ENCODE data around the gene SRCAP.

SRCAP gene

DNA sequence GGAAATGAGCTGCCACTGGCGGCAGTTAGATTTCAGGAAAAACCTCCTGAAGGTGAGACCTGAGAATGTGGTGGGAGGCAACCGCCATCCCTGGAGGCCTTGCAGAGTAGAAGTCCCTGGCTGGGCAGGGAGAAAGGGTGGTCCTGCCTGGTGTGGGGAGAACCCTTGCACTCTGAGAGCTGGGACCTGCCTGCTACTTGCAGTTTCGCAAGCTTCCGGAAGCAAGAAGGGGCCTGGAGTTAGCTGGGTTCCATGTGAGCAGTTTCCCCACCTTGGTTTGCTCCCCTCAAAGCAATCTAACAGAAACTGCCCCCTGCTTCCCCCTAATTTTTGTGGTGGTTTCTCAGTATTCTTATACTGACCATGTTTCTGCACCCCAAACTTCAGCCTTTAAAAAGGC, 81.6 kb downstream of the SRCAP start:
- H3K36me3 ChIP-seq (ENCODE audit: control insufficient read depth, insufficient read depth, low read length): peaks cover 24% of the 10 kb centered on the region
- H3K9me3 ChIP-seq (ENCODE audit: control insufficient read depth, insufficient read depth, low read length): no peaks in the 10 kb centered on the region
- peaks cover 5% of the 10 kb centered on the region; the same call in 1 of the 2 replicates for H3K4me1 ChIP-seq (ENCODE audit: control insufficient read depth, insufficient read depth, low read length)
- no peak overlapping the region for H3K9ac ChIP-seq (ENCODE audit: low read depth, low read length)
- H3K27me3 ChIP-seq (ENCODE audit: control insufficient read depth, insufficient read depth, low read length): no peaks in the 10 kb centered on the region
- H3K27ac ChIP-seq (ENCODE audit: low read depth, low read length): no peak overlapping the region
- no peak overlapping the region for H3K4me3 ChIP-seq (ENCODE audit: low read depth, low read length)

DNA sequence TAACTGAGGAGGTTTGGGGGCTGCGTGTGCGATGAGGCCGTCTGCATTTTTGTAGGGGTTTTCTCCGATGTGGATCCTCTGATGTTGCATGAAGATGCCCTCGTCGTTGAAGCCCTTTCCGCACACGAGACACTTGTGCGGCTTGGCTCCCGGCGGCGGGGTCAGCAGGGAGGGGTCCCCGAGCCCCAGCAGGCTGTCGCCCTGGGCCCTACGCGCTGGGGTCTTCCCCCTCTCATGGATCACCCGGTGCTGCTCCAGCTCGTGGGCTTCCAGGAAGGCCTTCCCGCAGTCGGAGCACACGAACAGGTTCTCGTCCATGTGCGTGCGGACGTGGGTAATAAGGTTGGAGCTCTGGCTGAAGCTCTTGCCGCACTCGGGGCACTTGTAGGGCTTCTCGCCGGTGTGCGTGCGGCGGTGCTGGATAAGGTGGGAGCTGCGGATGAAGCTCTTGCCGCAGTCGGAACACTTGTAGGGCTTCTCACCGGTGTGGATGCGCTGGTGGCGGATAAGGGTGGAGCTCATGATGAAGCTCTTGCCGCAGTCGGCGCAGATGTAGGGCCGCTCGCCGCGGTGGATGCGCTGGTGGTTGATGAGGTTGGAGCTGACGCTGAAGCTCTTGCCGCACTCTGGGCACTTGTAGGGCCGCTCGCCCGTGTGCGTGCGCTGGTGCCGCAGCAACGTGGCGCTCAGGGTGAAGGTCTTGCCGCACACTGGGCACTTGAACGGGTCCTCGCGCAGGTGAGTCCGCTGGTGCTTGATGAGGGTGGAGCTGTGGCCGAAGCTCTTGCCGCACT, 83.7 kb downstream of the SRCAP start:
- H3K36me3 ChIP-seq (ENCODE audit: control insufficient read depth, insufficient read depth, low read length): peaks cover 24% of the 10 kb centered on the region
- H3K9ac ChIP-seq (ENCODE audit: low read depth, low read length): no peak overlapping the region
- H3K27me3 ChIP-seq (ENCODE audit: control insufficient read depth, insufficient read depth, low read length): no peaks in the 10 kb centered on the region
- peaks cover 5% of the 10 kb centered on the region; the same call in 1 of the 2 replicates for H3K4me1 ChIP-seq (ENCODE audit: control insufficient read depth, insufficient read depth, low read length)
- no peaks in the 10 kb centered on the region for H3K9me3 ChIP-seq (ENCODE audit: control insufficient read depth, insufficient read depth, low read length)
- H3K4me3 ChIP-seq (ENCODE audit: low read depth, low read length): no peak overlapping the region
- no peak overlapping the region for H3K27ac ChIP-seq (ENCODE audit: low read depth, low read length)

DNA sequence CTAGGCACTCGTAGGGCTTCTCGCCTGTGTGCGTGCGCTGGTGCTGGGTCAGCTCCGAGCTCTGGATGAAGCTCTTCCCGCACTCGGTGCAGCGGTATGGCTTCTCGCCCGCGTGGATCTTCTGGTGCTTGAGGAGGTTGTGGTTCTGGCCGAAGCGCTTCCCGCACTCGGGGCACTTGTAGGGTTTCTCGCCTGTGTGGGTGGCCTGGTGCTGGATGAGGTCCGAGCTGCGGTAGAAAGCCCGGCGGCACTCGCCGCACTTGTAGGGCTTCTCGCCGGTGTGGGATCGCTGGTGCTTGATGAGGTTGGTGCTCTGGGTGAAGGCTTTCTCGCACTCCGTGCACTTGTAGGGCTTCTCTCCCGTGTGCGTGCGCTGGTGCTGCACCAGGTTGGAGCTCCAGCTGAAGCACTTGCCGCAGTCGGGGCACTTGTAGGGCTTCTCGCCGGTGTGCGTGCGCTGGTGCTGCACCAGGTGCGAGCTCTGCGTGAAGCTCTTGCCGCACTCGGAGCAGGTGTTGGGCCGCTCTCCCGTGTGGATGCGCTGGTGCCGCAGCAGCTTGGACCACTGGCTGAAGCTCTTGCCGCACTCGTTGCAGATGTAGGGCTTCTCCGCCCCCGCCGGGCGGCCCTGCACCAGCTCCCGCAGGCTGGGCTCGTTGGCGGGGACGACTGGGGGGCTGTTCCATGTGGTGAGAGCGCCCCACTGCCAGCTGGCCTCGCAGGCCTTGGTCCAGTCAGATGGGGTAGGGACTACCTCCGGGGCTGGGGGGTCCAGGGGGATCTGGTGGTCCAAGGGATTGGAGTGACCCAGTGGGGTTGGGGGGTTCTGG, 84.5 kb downstream of the SRCAP start:
- H3K27ac ChIP-seq (ENCODE audit: low read depth, low read length): no peak overlapping the region
- peaks cover 24% of the 10 kb centered on the region for H3K36me3 ChIP-seq (ENCODE audit: control insufficient read depth, insufficient read depth, low read length)
- no peak overlapping the region for H3K4me3 ChIP-seq (ENCODE audit: low read depth, low read length)

GRCh38 chr16:30784215-30784614, 85.2 kb downstream of the SRCAP start:
- Histone ChIP-seq H3K4me1 (ENCODE audit: control insufficient read depth, insufficient read depth, low read length) (no peaks in the 10 kb centered on the region), H3K4me3 (ENCODE audit: low read depth, low read length) (no peak overlapping the region), H3K36me3 (ENCODE audit: control insufficient read depth, insufficient read depth, low read length) (peaks cover 24% of the 10 kb centered on the region), H3K9me3 (ENCODE audit: control insufficient read depth, insufficient read depth, low read length) (no peaks in the 10 kb centered on the region), H3K9ac (ENCODE audit: low read depth, low read length) (no peak overlapping the region), H3K27me3 (ENCODE audit: control insufficient read depth, insufficient read depth, low read length) (no peaks in the 10 kb centered on the region), H3K27ac (ENCODE audit: low read depth, low read length) (no peak overlapping the region)

More for the DNA sequence above, 84.5 kb downstream of the SRCAP start:
- H3K4me1 ChIP-seq (ENCODE audit: control insufficient read depth, insufficient read depth, low read length): peaks cover 3% of the 10 kb centered on the region; the same call in 1 of the 2 replicates
- H3K9me3 ChIP-seq (ENCODE audit: control insufficient read depth, insufficient read depth, low read length): no peaks in the 10 kb centered on the region
- H3K9ac ChIP-seq (ENCODE audit: low read depth, low read length): no peak overlapping the region
- H3K27me3 ChIP-seq (ENCODE audit: control insufficient read depth, insufficient read depth, low read length): no peaks in the 10 kb centered on the region

- Histone ChIP-seq H3K4me3 (ENCODE audit: low read depth, low read length) (peak overlapping the region; percentile 98), H3K9me3 (ENCODE audit: control insufficient read depth, insufficient read depth, low read length) (no peaks in the 10 kb centered on the region), H3K27me3 (ENCODE audit: control insufficient read depth, insufficient read depth, low read length) (no peaks in the 10 kb centered on the region), H3K4me1 (ENCODE audit: control insufficient read depth, insufficient read depth, low read length) (no peaks in the 10 kb centered on the region), H3K9ac (ENCODE audit: low read depth, low read length) (no peak overlapping the region), H3K36me3 (ENCODE audit: control insufficient read depth, insufficient read depth, low read length) (peaks cover 24% of the 10 kb centered on the region), H3K27ac (ENCODE audit: low read depth, low read length) (no peak overlapping the region)
These were observed 86.4 kb downstream of the SRCAP start for GRCh38 chr16:30785126-30786106.

- Histone ChIP-seq H3K4me1 (ENCODE audit: control insufficient read depth, insufficient read depth, low read length) (no peaks in the 10 kb centered on the region), H3K9ac (ENCODE audit: low read depth, low read length) (peak overlapping the region; percentile 89), H3K36me3 (ENCODE audit: control insufficient read depth, insufficient read depth, low read length) (peaks cover 24% of the 10 kb centered on the region), H3K27me3 (ENCODE audit: control insufficient read depth, insufficient read depth, low read length) (no peaks in the 10 kb centered on the region), H3K9me3 (ENCODE audit: control insufficient read depth, insufficient read depth, low read length) (no peaks in the 10 kb centered on the region), H3K4me3 (ENCODE audit: low read depth, low read length) (peak overlapping the region; percentile 98), H3K27ac (ENCODE audit: low read depth, low read length) (peak overlapping the region; percentile 89)
These were observed 87.4 kb downstream of the SRCAP start for GRCh38 chr16:30786115-30786935.

GRCh38 chr16:30786936-30787612, 88.1 kb downstream of the SRCAP start, which contains the start of gene ZNF629:
Gene ZNF629, minus strand, starts transcription at chr16:30787205. Its CDS starts 2,723 bp downstream, at chr16:30784482.
- H3K27me3 ChIP-seq (ENCODE audit: control insufficient read depth, insufficient read depth, low read length): no peaks in the 10 kb centered on the region
- H3K9ac ChIP-seq (ENCODE audit: low read depth, low read length): peak within 1 kb of the TSS; percentile 89
- peak within 1 kb of the TSS; percentile 89 for H3K27ac ChIP-seq (ENCODE audit: low read depth, low read length)
- peaks cover 18% of the 10 kb centered on the region for H3K36me3 ChIP-seq (ENCODE audit: control insufficient read depth, insufficient read depth, low read length)
- no peaks in the 10 kb centered on the region for H3K9me3 ChIP-seq (ENCODE audit: control insufficient read depth, insufficient read depth, low read length)
- no peaks in the 10 kb centered on the region for H3K4me1 ChIP-seq (ENCODE audit: control insufficient read depth, insufficient read depth, low read length)
- H3K4me3 ChIP-seq (ENCODE audit: low read depth, low read length): peak within 1 kb of the TSS; percentile 98

GRCh38 chr16:30787613-30788378, 88.8 kb downstream of the SRCAP start:
- H3K36me3 ChIP-seq (ENCODE audit: control insufficient read depth, insufficient read depth, low read length): peaks cover 10% of the 10 kb centered on the region
- no peaks in the 10 kb centered on the region for H3K4me1 ChIP-seq (ENCODE audit: control insufficient read depth, insufficient read depth, low read length)
- H3K4me3 ChIP-seq (ENCODE audit: low read depth, low read length): peak overlapping the region; percentile 98
- H3K9me3 ChIP-seq (ENCODE audit: control insufficient read depth, insufficient read depth, low read length): no peaks in the 10 kb centered on the region
- no peaks in the 10 kb centered on the region for H3K27me3 ChIP-seq (ENCODE audit: control insufficient read depth, insufficient read depth, low read length)
- 0 out of 2 replicates have a peak overlapping the region, but pooled peaks have one; percentile 89 for H3K9ac ChIP-seq (ENCODE audit: low read depth, low read length)
- peak overlapping the region; percentile 89 for H3K27ac ChIP-seq (ENCODE audit: low read depth, low read length)
